Hepatocyte (in vitro differentiated cells): ENCODE results near the gene ITPK1. TPM values are rescaled to one million over a fixed set of nuclear protein-coding genes. Genes with fewer than 3 reads are reported as not detected.

ENCODE experiments used
- DNase-seq: peaks from one replicate; pipeline ENCODE4 v3.0.0-alpha.2; 2016; ENCODE audit warnings: low spot score
- H2AFZ ChIP-seq: fragments of 200-600 bp; sonication (generic); 2 replicates; pipeline ENCODE4 v1.6.0; 2016; ENCODE audit warnings: antibody characterized with exemption, mild to moderate bottlenecking
- H3K27ac ChIP-seq: fragments of 200-600 bp; sonication (generic); 2 replicates; pipeline ENCODE4 v1.5.1; 2016; ENCODE audit warnings: mild to moderate bottlenecking
- H3K27me3 ChIP-seq: fragments of 200-600 bp; sonication (generic); 2 replicates; pipeline ENCODE4 v1.6.1; 2016
- H3K36me3 ChIP-seq: fragments of 200-600 bp; sonication (generic); replicated peaks from 2 replicates; pipeline ENCODE4 v1.5.1; 2016; ENCODE audit warnings: low read depth; ENCODE audit not compliant: insufficient read depth
- H3K4me1 ChIP-seq: fragments of 200-600 bp; sonication (generic); 2 replicates; pipeline ENCODE4 v1.5.1; 2016; ENCODE audit warnings: mild to moderate bottlenecking, moderate library complexity; ENCODE audit not compliant: insufficient read depth
- H3K4me2 ChIP-seq: fragments of 200-600 bp; sonication (generic); 2 replicates; pipeline ENCODE4 v1.6.0; 2016
- H3K4me3 ChIP-seq: fragments of 200-600 bp; sonication (generic); 2 replicates; pipeline ENCODE4 v1.5.1; 2016; ENCODE audit warnings: mild to moderate bottlenecking
- H3K79me2 ChIP-seq: fragments of 200-600 bp; sonication (generic); 2 replicates; pipeline ENCODE4 v1.6.0; 2017; ENCODE audit warnings: mild to moderate bottlenecking
- H3K9me2 ChIP-seq: fragments of 200-600 bp; sonication (generic); replicated peaks from 2 replicates; pipeline ENCODE4 v1.6.0; 2017; ENCODE audit warnings: mild to moderate bottlenecking; ENCODE audit not compliant: insufficient read depth
- H3K9me3 ChIP-seq: fragments of 200-600 bp; sonication (generic); 2 replicates; pipeline ENCODE4 v1.5.1; 2016; ENCODE audit warnings: low read depth, mild to moderate bottlenecking
- H4K20me1 ChIP-seq: fragments of 200-600 bp; sonication (generic); 2 replicates; pipeline ENCODE4 v1.6.0; 2016; ENCODE audit warnings: mild to moderate bottlenecking; ENCODE audit not compliant: insufficient read depth, poor library complexity, severe bottlenecking
- CTCF ChIP-seq: fragments of 200-600 bp; sonication (generic); IDR thresholded peaks from 2 replicates; pipeline ENCODE4 v1.5.1; 2016; ENCODE audit warnings: antibody characterized with exemption, mild to moderate bottlenecking; ENCODE audit not compliant: poor library complexity
- EZH2 ChIP-seq: fragments of 200-600 bp; sonication (generic); IDR thresholded peaks from 2 replicates; pipeline ENCODE4 v1.6.1; 2016; ENCODE audit warnings: antibody characterized with exemption, mild to moderate bottlenecking, borderline replicate concordance
- EZH2phosphoT487 ChIP-seq: fragments of 200-600 bp; sonication (generic); IDR thresholded peaks from one replicate; pipeline ENCODE4 v1.6.1; 2018; ENCODE audit warnings: antibody characterized with exemption, mild to moderate bottlenecking, low read depth, moderate library complexity; ENCODE audit not compliant: unreplicated experiment, severe bottlenecking
- WGBS: methylation state at CpG from one replicate; pipeline ENCODE4 v1.1.6; 2016; ENCODE audit warnings: low lambda C conversion rate; ENCODE audit errors: missing lambda C conversion rate; 5-methylcytosine and 5-hydroxymethylcytosine counted together
- polyA plus RNA-seq: library from polyadenylated mRNA; unstranded; fragments of >200 nt; fragmentation: Nextera tagmentation; extraction: Ambion mirVana; gene quantifications from 2 replicates; pipeline ENCODE4 v1.2.1, GENCODE V29; 2016
- total RNA-seq: library from RNA; depleted of rRNA; stranded (reverse); fragments of >200 nt; gene quantifications from 2 replicates; pipeline ENCODE4 v1.2.3, GENCODE V29; 2014

Gene ITPK1
- total and polyA plus RNA-seq, 2 experiments from 2014 or later: 49.8 to 66.7 TPM

GRCh38 chr14:92898566-92899131 is 217.1 kb downstream of the ITPK1 start:
- Histone ChIP-seq H3K9me3 (no peaks in the 10 kb centered on the region), H3K4me3 (no peak overlapping the region), H3K9me2 (no peaks in the 10 kb centered on the region), H3K4me2 (no peak overlapping the region), H3K79me2 (no peaks in the 10 kb centered on the region), H3K36me3 (no peaks in the 10 kb centered on the region), H3K27me3 (peaks cover 19% of the 10 kb centered on the region), H2AFZ (no peak overlapping the region), H3K27ac (no peak overlapping the region), H4K20me1 (no peaks in the 10 kb centered on the region), H3K4me1 (no peaks in the 10 kb centered on the region)
- WGBS: 51% methylated on average over 9 of the region's 9 CpGs
- no peak for DNase-seq
- TF ChIP-seq EZH2phosphoT487 (no peak), CTCF (no peak), EZH2 (no peak)

- Histone ChIP-seq H3K9me2 (no peaks in the 10 kb centered on the region), H3K9me3 (no peaks in the 10 kb centered on the region), H4K20me1 (no peaks in the 10 kb centered on the region), H3K4me1 (no peaks in the 10 kb centered on the region), H3K36me3 (no peaks in the 10 kb centered on the region), H3K79me2 (no peaks in the 10 kb centered on the region), H3K27me3 (peaks cover 13% of the 10 kb centered on the region), H3K27ac (no peak overlapping the region), H3K4me2 (no peak overlapping the region), H2AFZ (no peak overlapping the region), H3K4me3 (no peak overlapping the region)
- no peak for DNase-seq
- WGBS: 86% methylated on average over 5 of the region's 5 CpGs
- no peak for TF ChIP-seq EZH2phosphoT487
- no peak for TF ChIP-seq EZH2
- TF ChIP-seq CTCF: no peak
Measured at GRCh38 chr14:92897922-92898565, 217.7 kb downstream of the ITPK1 start.

- no peaks in the 10 kb centered on the region for H3K4me1 ChIP-seq
- H3K9me2 ChIP-seq: no peaks in the 10 kb centered on the region
- TF ChIP-seq CTCF: no peak
- TF ChIP-seq EZH2: no peak
- no peak for TF ChIP-seq EZH2phosphoT487
- no peak overlapping the region for H3K27ac ChIP-seq
- DNase-seq: no peak
- no peak overlapping the region for H3K4me3 ChIP-seq
- H3K79me2 ChIP-seq: no peaks in the 10 kb centered on the region
- H3K4me2 ChIP-seq: no peak overlapping the region
- no peaks in the 10 kb centered on the region for H3K27me3 ChIP-seq
- WGBS: 85% methylated on average over 4 of the region's 4 CpGs
- no peaks in the 10 kb centered on the region for H3K36me3 ChIP-seq
- no peaks in the 10 kb centered on the region for H3K9me3 ChIP-seq
- no peaks in the 10 kb centered on the region for H4K20me1 ChIP-seq
- H2AFZ ChIP-seq: no peak overlapping the region
Measured at GRCh38 chr14:92895352-92895878, 220.3 kb downstream of the ITPK1 start.
